Activated T-cell treated with anti-CD3 and anti-CD28 coated beads for 24 hours (primary cell): ENCODE data around the gene NEXN.

Experiments used
- DNase-seq: peaks from one replicate; pipeline ENCODE4 v3.0.0-alpha.2; 2020; ENCODE audit warnings: low read depth

Gene NEXN

GRCh38 chr1:77888081-77888780, at the start of gene NEXN:
NEXN (plus strand) TSS chr1:77888624; CDS start chr1:77916107, 27,483 bp downstream.
- no peak for DNase-seq

GRCh38 chr1:77841574-77841973, 46.9 kb upstream of the NEXN start:
- DNase-seq: no peak

GRCh38 chr1:77845951-77846350, 42.5 kb upstream of the NEXN start:
- no peak for DNase-seq

- DNase-seq: no peak
Measured at GRCh38 chr1:77846966-77847365, 41.5 kb upstream of the NEXN start.

- DNase-seq: no peak
Measured at GRCh38 chr1:77847621-77848080, 40.8 kb upstream of the NEXN start.

- no peak for DNase-seq
Measured at GRCh38 chr1:77850082-77850481, 38.3 kb upstream of the NEXN start.

- DNase-seq: no peak
Measured at GRCh38 chr1:77857552-77857951, 30.9 kb upstream of the NEXN start.

- no peak for DNase-seq
Measured at GRCh38 chr1:77858725-77859124, 29.7 kb upstream of the NEXN start.

GRCh38 chr1:77859248-77859647, 29.2 kb upstream of the NEXN start:
- no peak for DNase-seq

GRCh38 chr1:77866296-77866695, 22.1 kb upstream of the NEXN start:
- no peak for DNase-seq

- no peak for DNase-seq
Measured at GRCh38 chr1:77872645-77873044, 15.8 kb upstream of the NEXN start.

GRCh38 chr1:77873461-77873860, 15.0 kb upstream of the NEXN start:
- DNase-seq: no peak

- no peak for DNase-seq
Measured at GRCh38 chr1:77874804-77875445, 13.5 kb upstream of the NEXN start.

- DNase-seq: no peak
Measured at GRCh38 chr1:77876884-77877283, 11.5 kb upstream of the NEXN start.

GRCh38 chr1:77881061-77881460, 7.4 kb upstream of the NEXN start:
- DNase-seq: no peak

GRCh38 chr1:77882411-77882810, 6.0 kb upstream of the NEXN start:
- DNase-seq: no peak

- DNase-seq: no peak
Measured at GRCh38 chr1:77888781-77889642, 588 bp downstream of the NEXN start.

GRCh38 chr1:77889671-77890070, 1.2 kb downstream of the NEXN start:
- DNase-seq: no peak

- no peak for DNase-seq
Measured at GRCh38 chr1:77891200-77891599, 2.8 kb downstream of the NEXN start.

- no peak for DNase-seq
Measured at GRCh38 chr1:77899647-77900320, 11.4 kb downstream of the NEXN start.

GRCh38 chr1:77900687-77901293, 12.4 kb downstream of the NEXN start:
- no peak for DNase-seq

GRCh38 chr1:77905603-77906002, 17.2 kb downstream of the NEXN start:
- DNase-seq: no peak
